Stimulated activated CD8-positive, alpha-beta memory T cell treated with anti-CD3 and anti-CD28 coated beads, Interleukin-12 subunit alpha, Interleukin-12 subunit beta, amount 100 ng/mL, for 4 hours (primary cell): ENCODE data around the gene ZNF282.

Source experiments
- DNase-seq: peaks from one replicate; pipeline ENCODE4 v3.0.0-alpha.2; 2020; ENCODE audit warnings: low read depth

ZNF282 gene

DNA sequence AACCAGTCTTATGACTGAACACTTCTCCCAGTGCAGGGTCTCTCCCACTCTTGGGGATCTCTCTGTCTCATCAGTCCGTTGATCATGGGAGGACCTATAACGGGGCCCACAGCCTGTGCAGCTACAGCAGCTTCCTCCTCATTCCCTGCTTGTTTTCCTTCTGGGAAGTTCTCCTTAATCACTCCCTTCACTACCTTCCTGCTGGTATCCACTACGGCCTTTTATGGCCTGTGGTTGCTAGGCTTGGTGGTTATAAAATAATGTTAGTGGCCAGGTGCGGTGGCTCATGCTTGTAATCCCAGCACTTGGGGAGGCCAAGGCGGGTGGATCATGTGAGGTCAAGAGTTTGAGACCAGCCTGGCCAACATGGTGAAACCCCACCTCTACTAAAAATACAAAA lies 3.5 kb upstream of the ZNF282 start:
- no peak for DNase-seq

GRCh38 chr7:149194799-149195179 lies 557 bp upstream of the ZNF282 start:
- no peak for DNase-seq

GRCh38 chr7:149196151-149196704 lies 882 bp downstream of the ZNF282 start:
- peak; percentile 0 for DNase-seq

DNA sequence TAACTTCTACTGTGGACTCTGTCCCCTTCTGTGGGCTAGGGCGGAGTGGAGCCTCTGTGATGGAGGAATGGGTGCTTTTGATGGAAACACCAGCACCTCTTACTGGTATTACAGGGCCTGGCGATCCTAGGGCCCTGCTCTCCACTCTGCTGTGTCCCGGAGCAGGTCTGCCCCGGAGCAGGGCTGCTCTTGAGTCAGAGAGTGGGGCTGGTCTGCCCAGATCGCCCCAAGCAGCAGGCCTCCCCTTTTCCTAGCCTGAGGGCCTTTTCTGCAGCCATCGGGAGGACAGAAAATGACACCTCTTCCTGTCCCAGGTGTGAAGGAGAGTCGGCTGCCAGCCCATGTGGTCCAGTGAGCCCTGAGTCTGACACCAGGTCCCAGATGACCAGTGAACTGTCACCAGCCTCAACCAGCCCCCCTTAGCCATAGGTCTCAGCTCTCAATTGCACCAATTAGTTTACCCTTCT lies 1.4 kb downstream of the ZNF282 start:
- DNase-seq = no peak

- no peak for DNase-seq
These were observed 2.3 kb downstream of the ZNF282 start for GRCh38 chr7:149197675-149198074.

GRCh38 chr7:149198161-149198816 lies 2.9 kb downstream of the ZNF282 start:
- DNase-seq = no peak

GRCh38 chr7:149199234-149199995 lies 4.1 kb downstream of the ZNF282 start:
- DNase-seq = no peak

- no peak for DNase-seq
These were observed 7.5 kb downstream of the ZNF282 start for GRCh38 chr7:149202831-149203231.

DNA sequence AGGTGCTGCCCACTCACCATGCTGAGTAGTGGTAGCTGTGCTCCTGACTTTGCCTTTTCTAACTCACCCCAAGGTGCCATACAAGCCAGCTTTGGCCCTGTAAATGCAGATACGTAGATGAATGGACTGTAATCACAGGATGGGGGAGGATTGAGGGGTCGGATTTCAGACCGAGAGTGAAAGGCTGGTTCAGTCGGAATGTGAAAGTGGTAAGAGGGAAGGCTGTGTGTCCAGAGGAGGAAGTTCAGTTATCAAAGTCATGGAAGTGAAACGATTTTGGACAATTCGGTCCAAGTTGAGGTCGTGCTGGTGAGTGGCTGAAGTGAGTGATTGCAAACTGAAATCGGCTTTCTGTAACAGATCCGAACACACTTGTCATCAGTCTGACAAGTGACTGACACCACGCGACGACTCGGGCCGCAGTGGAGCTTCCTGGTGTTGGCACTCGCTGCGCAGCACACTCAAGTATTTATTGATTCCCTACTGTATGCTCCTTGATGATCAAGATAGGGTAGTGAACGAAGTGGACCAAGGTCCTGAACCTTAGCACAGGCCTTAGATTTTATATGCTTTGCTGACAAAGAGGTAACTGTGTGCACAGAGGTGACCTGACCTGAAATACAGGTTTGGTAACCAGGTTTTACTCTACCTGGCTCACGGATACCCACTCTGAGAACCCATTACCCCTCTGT lies 10.5 kb downstream of the ZNF282 start:
- no peak for DNase-seq

DNA sequence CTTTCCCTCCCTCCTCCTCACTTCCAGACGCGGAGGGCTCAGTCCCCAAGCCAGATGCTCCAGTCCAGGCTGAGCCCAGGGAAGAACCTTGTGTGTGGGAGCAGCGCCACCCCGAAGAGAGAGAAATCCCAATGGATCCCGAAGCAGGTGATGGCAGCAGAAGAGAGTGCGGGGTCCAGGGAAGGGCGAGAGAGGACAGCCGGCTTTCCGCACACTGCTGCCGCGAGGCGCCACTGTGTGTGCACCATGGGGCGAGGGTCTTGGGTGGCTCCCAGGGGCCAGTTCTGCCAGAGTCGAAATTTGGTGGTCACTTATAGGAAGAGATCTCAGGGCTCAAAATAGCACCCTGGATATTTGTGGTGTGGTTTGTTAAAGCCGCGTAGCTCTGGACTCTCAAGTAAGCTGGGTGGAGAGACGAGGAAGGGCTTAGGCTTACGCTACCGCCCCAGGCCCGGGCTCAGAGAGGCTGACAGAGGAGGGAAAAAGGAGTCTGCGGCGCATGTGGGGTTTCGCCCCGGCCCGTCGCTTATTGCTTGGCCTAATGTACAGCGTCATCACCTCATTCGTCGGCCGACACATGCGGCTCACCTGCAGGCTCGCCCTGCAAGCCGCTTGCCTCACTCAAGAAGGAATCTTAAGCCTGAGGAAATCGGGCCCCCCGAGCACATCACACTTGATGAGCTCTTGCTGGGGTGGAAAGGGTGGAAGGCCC lies 12.1 kb downstream of the ZNF282 start:
- no peak for DNase-seq

DNA sequence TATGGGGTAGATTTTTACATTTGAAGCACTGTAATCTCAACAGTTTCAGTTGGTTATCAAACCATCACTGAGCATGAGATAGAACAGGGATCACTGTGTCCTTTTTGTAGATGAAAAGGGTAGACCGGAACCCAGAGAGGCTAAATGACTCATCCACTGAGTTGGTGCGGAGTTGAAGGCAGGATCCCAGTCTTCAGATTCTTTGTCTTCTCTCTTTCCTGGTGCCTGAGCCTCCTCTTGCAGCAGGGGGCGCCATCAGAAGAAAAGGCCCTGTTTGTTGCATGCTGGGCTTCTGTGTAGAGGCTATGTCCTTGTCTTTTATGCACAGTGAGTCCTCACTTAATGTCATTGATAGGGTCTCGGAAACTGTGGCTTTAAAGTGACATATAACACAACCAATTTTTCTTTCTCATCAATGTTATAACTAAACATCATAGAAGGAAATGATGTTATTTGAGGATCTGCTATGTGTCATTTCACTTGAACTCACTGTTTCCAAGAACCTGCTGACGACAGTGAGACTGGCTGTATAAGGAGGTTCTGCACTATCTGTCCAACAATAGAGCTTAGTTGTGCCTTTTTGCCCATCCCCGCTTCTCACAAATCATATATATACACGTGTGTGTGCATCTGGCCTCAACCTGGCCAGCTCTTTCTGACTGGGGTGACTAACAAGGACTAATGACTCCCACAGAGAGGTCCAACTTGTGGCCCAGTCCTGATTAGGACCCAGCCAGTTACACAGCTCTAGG lies 14.3 kb downstream of the ZNF282 start:
- peak; percentile 20 for DNase-seq

DNA sequence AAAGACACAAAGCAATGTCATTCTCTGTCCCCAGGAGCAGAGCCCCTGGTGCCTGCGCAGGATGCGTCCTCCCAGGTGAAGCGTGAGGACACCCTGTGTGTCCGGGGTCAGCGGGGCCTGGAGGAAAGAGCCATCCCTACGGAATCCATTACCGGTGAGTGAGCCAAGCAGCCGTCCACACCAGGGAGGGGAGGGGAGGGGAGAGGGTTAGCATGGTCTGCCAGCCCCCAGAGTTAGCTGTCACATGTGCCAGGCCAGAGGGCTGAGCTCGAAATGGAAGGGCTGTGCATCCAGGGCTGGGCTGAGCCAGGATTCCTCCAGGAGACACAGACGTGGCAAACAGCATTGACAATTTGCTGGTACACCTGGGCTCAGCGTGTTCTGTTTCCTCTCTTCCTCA lies 15.2 kb downstream of the ZNF282 start:
- DNase-seq = no peak

DNA sequence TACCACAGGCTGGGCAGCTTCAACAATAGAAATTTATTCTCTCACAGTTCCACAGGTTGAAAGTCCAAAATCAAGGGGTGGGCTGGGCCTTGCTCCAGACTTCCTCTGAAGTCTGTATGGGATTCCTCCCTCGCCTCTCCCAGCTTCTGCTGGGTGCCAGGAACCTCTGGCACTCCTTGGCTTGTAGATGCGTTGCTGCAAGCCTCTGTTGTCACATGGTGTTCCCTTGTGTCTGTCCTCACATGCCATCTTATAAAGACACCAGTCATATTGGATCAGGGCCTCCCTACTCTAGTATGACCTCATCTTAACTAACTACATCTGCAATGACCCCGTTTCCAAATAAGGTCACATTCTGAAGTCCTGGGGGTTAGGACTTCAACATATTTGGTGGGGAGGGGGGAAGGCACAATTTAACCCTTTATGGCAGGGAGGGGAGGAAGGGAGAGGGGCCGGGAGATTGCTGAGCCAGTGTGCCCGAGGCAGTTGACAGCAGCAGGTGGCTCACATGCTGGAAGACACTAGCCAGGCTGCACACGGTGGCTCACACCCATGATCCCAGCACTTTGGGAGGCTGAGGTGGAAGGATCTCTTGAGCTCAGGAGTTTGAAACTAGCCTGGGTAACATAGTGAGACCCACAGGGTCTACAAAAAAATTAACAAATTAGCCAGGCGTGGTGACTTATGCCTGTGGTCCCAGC lies 18.8 kb downstream of the ZNF282 start:
- no peak for DNase-seq

GRCh38 chr7:149216402-149216801 lies 21.1 kb downstream of the ZNF282 start:
- no peak for DNase-seq

DNA sequence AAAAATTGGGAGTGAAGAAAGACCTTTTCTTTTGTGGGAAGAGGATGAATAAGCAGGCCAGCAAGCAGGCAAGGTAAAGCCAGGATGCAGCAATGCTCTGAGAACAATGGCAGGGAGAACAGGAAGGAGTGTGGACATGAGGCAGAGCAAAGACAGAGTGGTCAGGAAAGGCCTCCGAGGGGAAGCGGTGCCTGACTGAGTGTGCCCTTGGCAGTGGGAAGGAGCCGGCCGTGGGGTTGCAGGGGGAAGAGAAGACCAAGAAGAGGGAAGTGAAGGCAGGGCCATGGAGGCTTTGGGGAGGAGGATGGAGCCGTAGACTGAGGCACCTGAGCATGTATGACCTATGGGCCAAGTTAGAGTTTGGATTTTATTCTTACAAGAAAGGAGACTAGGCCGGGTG lies 22.2 kb downstream of the ZNF282 start:
- DNase-seq = no peak

- DNase-seq = no peak
These were observed 23.4 kb downstream of the ZNF282 start for GRCh38 chr7:149218469-149219420.

DNA sequence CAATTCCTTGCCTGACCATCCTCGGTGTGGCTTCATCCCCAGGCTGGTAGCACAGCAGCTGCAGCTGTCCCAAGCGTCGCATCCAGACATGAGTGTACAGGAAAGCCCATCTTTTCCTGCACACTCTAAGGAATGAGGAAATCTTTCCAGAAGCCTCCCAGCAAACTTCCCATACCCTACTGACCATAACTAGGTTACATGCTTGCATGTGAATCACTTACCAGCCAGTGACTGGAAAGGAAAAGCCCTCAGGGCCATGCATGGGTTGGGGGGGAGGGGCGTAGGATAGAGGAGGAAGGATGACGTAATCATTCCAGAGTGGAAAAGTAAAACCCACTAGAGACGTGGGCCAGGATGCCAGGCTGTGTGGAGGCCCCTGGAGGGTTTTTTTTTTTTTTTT lies 25.2 kb downstream of the ZNF282 start:
- no peak for DNase-seq

GRCh38 chr7:149223176-149223575 lies 27.8 kb downstream of the ZNF282 start:
- DNase-seq = no peak

GRCh38 chr7:149223761-149224160 lies 28.4 kb downstream of the ZNF282 start:
- no peak for DNase-seq

DNA sequence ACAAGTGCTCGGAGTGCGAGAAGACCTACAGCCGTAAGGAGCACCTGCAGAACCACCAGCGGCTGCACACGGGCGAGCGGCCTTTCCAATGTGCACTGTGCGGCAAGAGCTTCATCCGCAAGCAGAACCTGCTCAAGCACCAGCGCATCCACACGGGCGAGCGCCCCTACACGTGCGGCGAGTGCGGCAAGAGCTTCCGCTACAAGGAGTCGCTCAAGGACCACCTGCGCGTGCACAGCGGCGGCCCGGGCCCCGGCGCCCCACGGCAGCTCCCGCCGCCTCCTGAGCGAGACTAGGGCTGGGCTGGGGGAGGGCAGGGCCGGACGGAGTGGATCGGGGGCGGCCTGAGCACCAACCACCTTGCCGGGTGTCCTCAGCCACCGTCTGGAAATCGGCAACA lies 29.0 kb downstream of the ZNF282 start:
- no peak for DNase-seq
